H9 (cell line): ENCODE results near the gene FOXK1. TPM values are rescaled to one million over a fixed set of nuclear protein-coding genes. Genes with fewer than 3 reads are reported as not detected.

Experiments
- DNase-seq: peaks from one replicate; pipeline ENCODE4 v3.0.0-alpha.2; 2017
- H2AFZ ChIP-seq: one replicate; pipeline ENCODE4 v1.6.1; 2013; ENCODE audit warnings: mild to moderate bottlenecking, low read length, control low read depth, moderate library complexity
- H2AK5ac ChIP-seq: 2 replicates; pipeline ENCODE4 v1.6.1; 2013; ENCODE audit warnings: low read length, control low read depth, mixed read lengths; ENCODE audit not compliant: insufficient read length
- H2BK120ac ChIP-seq: one replicate; pipeline ENCODE4 v1.6.1; 2013; ENCODE audit warnings: low read depth, mild to moderate bottlenecking, low read length, control low read depth, inconsistent platforms; ENCODE audit not compliant: poor library complexity, severe bottlenecking
- H2BK12ac ChIP-seq: 2 replicates; pipeline ENCODE4 v1.6.1; 2013; ENCODE audit warnings: low read length, control low read depth, mixed read lengths, low read depth; ENCODE audit not compliant: insufficient read length
- H2BK15ac ChIP-seq: 2 replicates; pipeline ENCODE4 v1.6.1; 2013; ENCODE audit warnings: low read depth, low read length, control low read depth
- H2BK20ac ChIP-seq: one replicate; pipeline ENCODE4 v1.6.1; 2013; ENCODE audit warnings: low read depth, mild to moderate bottlenecking, low read length, control low read depth, inconsistent platforms; ENCODE audit not compliant: poor library complexity, severe bottlenecking
- H2BK5ac ChIP-seq: 2 replicates; pipeline ENCODE4 v1.6.1; 2013; ENCODE audit warnings: low read length, control low read depth, mixed read lengths; ENCODE audit not compliant: insufficient read length
- H3K14ac ChIP-seq: 2 replicates; pipeline ENCODE4 v1.6.1; 2013; ENCODE audit warnings: low read length, control low read depth; ENCODE audit not compliant: insufficient read depth
- H3K18ac ChIP-seq: 2 replicates; pipeline ENCODE4 v1.6.1; 2013; ENCODE audit warnings: low read depth, mild to moderate bottlenecking, mixed read lengths, low read length, control low read depth; ENCODE audit not compliant: insufficient read length
- H3K23ac ChIP-seq: 2 replicates; pipeline ENCODE4 v1.6.1; 2013; ENCODE audit warnings: low read length, control low read depth, mixed read lengths, low read depth; ENCODE audit not compliant: insufficient read length
- H3K23me2 ChIP-seq: 2 replicates; pipeline ENCODE4 v1.6.1; 2013; ENCODE audit warnings: low read depth, mild to moderate bottlenecking, mixed read lengths, low read length, control low read depth; ENCODE audit not compliant: insufficient read length, poor library complexity, severe bottlenecking
- H3K27ac ChIP-seq: 2 replicates; pipeline ENCODE4 v1.5.1; 2013; ENCODE audit warnings: low read length, control low read depth, mixed read lengths, low read depth; ENCODE audit not compliant: insufficient read length
- H3K27me3 ChIP-seq: 2 replicates; pipeline ENCODE4 v1.6.1; 2013; ENCODE audit warnings: low read length, control low read depth, inconsistent platforms; ENCODE audit not compliant: insufficient read depth
- H3K4ac ChIP-seq: 2 replicates; pipeline ENCODE4 v1.6.1; 2013; ENCODE audit warnings: low read depth, mild to moderate bottlenecking, control low read depth, inconsistent platforms, low read length, moderate library complexity
- H3K4me1 ChIP-seq: 2 replicates; pipeline ENCODE4 v1.6.1; 2013; ENCODE audit warnings: low read length, control low read depth, inconsistent platforms; ENCODE audit not compliant: insufficient read depth
- H3K4me2 ChIP-seq: 2 replicates; pipeline ENCODE4 v1.6.1; 2013; ENCODE audit warnings: low read length, control low read depth, mixed read lengths; ENCODE audit not compliant: insufficient read length, insufficient read depth
- H3K56ac ChIP-seq: 2 replicates; pipeline ENCODE4 v1.6.1; 2013; ENCODE audit warnings: low read depth, mild to moderate bottlenecking, mixed read lengths, low read length, control low read depth; ENCODE audit not compliant: insufficient read length
- H3K79me1 ChIP-seq: 2 replicates; pipeline ENCODE4 v1.6.1; 2013; ENCODE audit warnings: low read depth, mild to moderate bottlenecking, moderate library complexity, low read length, control low read depth, inconsistent platforms; ENCODE audit not compliant: insufficient read depth, poor library complexity, severe bottlenecking
- H3K79me2 ChIP-seq: 2 replicates; pipeline ENCODE4 v1.6.1; 2013; ENCODE audit warnings: low read length, control low read depth, inconsistent platforms; ENCODE audit not compliant: insufficient read depth
- H3K9ac ChIP-seq: 2 replicates; pipeline ENCODE4 v1.6.1; 2013; ENCODE audit warnings: low read length, control low read depth, mixed read lengths; ENCODE audit not compliant: insufficient read length; ENCODE audit errors: extremely low read depth
- H3K9me3 ChIP-seq: one replicate; pipeline ENCODE4 v1.6.1; 2013; ENCODE audit warnings: low read depth, low read length, inconsistent platforms; ENCODE audit not compliant: control insufficient read depth
- H3T11ph ChIP-seq: one replicate; pipeline ENCODE4 v1.6.1; 2013; ENCODE audit warnings: mild to moderate bottlenecking, low read length, control low read depth, inconsistent platforms
- H4K20me1 ChIP-seq: one replicate; pipeline ENCODE4 v1.6.1; 2013; ENCODE audit not compliant: control insufficient read depth, insufficient read length, insufficient read depth
- H4K5ac ChIP-seq: 2 replicates; pipeline ENCODE4 v1.6.1; 2013; ENCODE audit warnings: low read depth, mild to moderate bottlenecking, mixed read lengths, low read length, control low read depth; ENCODE audit not compliant: insufficient read length
- H4K8ac ChIP-seq: replicated peaks from 2 replicates; pipeline ENCODE4 v1.6.1; 2013; ENCODE audit warnings: low read length, control low read depth, mixed read lengths, low read depth; ENCODE audit not compliant: insufficient read length
- H4K91ac ChIP-seq: 2 replicates; pipeline ENCODE4 v1.6.1; 2013; ENCODE audit warnings: low read depth, mild to moderate bottlenecking, moderate library complexity, mixed read lengths, low read length, control low read depth; ENCODE audit not compliant: insufficient read length
- H3K27ac Mint-ChIP-seq, 3 experiments: 2 replicates in 2 of 3; 3 replicates in 1 of 3; pipeline ENCODE4 v1.8.0; 2020 to 2021; ENCODE audit warnings: mixed read lengths in 3 of 3, mild to moderate bottlenecking in 1 of 3, moderate library complexity in 1 of 3
- H3K27me3 Mint-ChIP-seq: 2 replicates; pipeline ENCODE4 v1.8.0; 2021; ENCODE audit warnings: low read depth, mild to moderate bottlenecking, moderate library complexity, mixed read lengths
- H3K36me3 Mint-ChIP-seq, 3 experiments: 2 replicates in 2 of 3; 3 replicates in 1 of 3; pipeline ENCODE4 v1.8.0; 2020 to 2021; ENCODE audit warnings: low read depth in 3 of 3, mixed read lengths in 3 of 3; ENCODE audit not compliant: insufficient read depth in 1 of 3
- H3K4me1 Mint-ChIP-seq, 2 experiments: 2 replicates each; pipeline ENCODE4 v1.8.0; 2020; ENCODE audit warnings: mixed read lengths in 2 of 2
- H3K4me3 Mint-ChIP-seq, 2 experiments: 2 replicates in 1 of 2; 3 replicates in 1 of 2; pipeline ENCODE4 v1.8.0; 2020 to 2021; ENCODE audit warnings: mild to moderate bottlenecking in 2 of 2, mixed read lengths in 2 of 2, moderate library complexity in 1 of 2
- H3K9me3 Mint-ChIP-seq, 2 experiments: 2 replicates in 1 of 2; 3 replicates in 1 of 2; pipeline ENCODE4 v1.8.0; 2020; ENCODE audit warnings: mild to moderate bottlenecking in 2 of 2, mixed read lengths in 2 of 2, moderate library complexity in 1 of 2
- CTCF ChIP-seq: fragments of 200-600 bp; sonication (generic); conservative IDR thresholded peaks from 3 replicates; pipeline ENCODE4 v1.8.0; 2021; ENCODE audit warnings: antibody characterized with exemption, mild to moderate bottlenecking
- WGBS: extraction: QIAGEN DNeasy Blood & Tissue Kit; methylation state at CpG from one replicate; pipeline ENCODE4 v1.1.7; 2013; ENCODE audit warnings: missing lambda C conversion rate, low lambda C conversion rate, mixed read lengths; ENCODE audit not compliant: insufficient read length; ENCODE audit errors: extremely low coverage; 5-methylcytosine and 5-hydroxymethylcytosine counted together
- total RNA-seq: library from RNA; stranded (reverse); gene quantifications from 2 replicates; pipeline ENCODE4 v1.2.1, GENCODE V29; 2021

FOXK1 gene
- total RNA-seq, 1 experiment from 2014 or later: 14.4 TPM

GRCh38 chr7:4714767-4715409 lies 32.8 kb downstream of the FOXK1 start:
- H3K56ac ChIP-seq: no peak overlapping the region
- H3K4me1 Mint-ChIP-seq: no peaks in the 10 kb centered on the region
- no peaks in the 10 kb centered on the region for H4K20me1 ChIP-seq
- no peak overlapping the region for H2AK5ac ChIP-seq
- no peak overlapping the region for H3K9ac ChIP-seq
- no peak overlapping the region for H3K4me2 ChIP-seq
- no peak overlapping the region for H2AFZ ChIP-seq
- no CpG with 5 or more reads among the region's 26 CpGs for WGBS
- no peak for TF ChIP-seq CTCF
- H2BK5ac ChIP-seq: no peak overlapping the region
- no peak overlapping the region for H3T11ph ChIP-seq
- H3K9me3 Mint-ChIP-seq: peaks cover 7% of the 10 kb centered on the region in 2 experiments; a peak in 3 of 5 replicates
- H3K27ac Mint-ChIP-seq: no peak overlapping the region
- H2BK20ac ChIP-seq: no peak overlapping the region
- no peak overlapping the region for H4K8ac ChIP-seq
- no peak overlapping the region for H3K23ac ChIP-seq
- no peak overlapping the region for H3K27ac ChIP-seq
- H3K18ac ChIP-seq: no peak overlapping the region
- peaks cover 84% of the 10 kb centered on the region for H3K27me3 Mint-ChIP-seq
- no peak overlapping the region for H2BK120ac ChIP-seq
- H4K5ac ChIP-seq: no peak overlapping the region
- H3K23me2 ChIP-seq: no peaks in the 10 kb centered on the region
- H3K36me3 Mint-ChIP-seq: peaks cover 0 to 18% (median 15%) of the 10 kb centered on the region in 3 experiments; a peak in 6 of 7 replicates
- no peak overlapping the region for H3K4me3 Mint-ChIP-seq
- H3K79me2 ChIP-seq: no peaks in the 10 kb centered on the region; the same call in 1 of the 2 replicates
- H3K4me1 ChIP-seq: no peaks in the 10 kb centered on the region
- H3K9me3 ChIP-seq: peaks cover 3% of the 10 kb centered on the region
- no peak for DNase-seq
- no peak overlapping the region for H4K91ac ChIP-seq
- no peak overlapping the region for H3K14ac ChIP-seq
- H3K4ac ChIP-seq: no peak overlapping the region
- no peak overlapping the region for H2BK15ac ChIP-seq
- peaks cover 17% of the 10 kb centered on the region for H3K27me3 ChIP-seq
- H2BK12ac ChIP-seq: no peak overlapping the region
- no peaks in the 10 kb centered on the region for H3K79me1 ChIP-seq
